DMS153 (cell line): Measurements from ENCODE around the gene CUX1.
"Not testable (repeated sequence)": the region's sequence is repeated elsewhere in the genome, so short reads cannot be mapped to it uniquely, and the experiment has no call there.

ENCODE experiments used
- DNase-seq: peaks from one replicate; lab custom pipeline; 2025; lab: John Stamatoyannopoulos, UW

The CUX1 gene

DNA sequence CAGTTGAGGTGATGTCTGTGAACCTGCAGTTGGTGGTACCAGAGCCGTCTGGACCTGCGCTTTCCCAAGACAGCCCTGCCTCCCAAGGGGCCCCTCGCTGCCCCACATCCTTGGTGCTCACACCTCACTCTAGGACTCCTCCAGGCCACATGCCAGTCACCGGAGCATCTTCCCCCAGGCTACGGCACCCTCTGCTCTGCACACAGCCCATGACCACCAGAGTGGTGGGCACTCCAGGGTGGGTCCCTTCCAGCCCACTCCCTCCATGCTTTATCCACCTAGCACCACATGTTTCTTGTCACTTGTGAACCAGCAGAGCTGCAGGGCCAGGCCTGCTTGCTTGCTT is 285.6 kb downstream of the CUX1 start:
- DNase-seq = no peak

GRCh38 chr7:102104245-102104644 is 286.8 kb downstream of the CUX1 start:
- DNase-seq = no peak

GRCh38 chr7:102106625-102107024 is 289.2 kb downstream of the CUX1 start:
- DNase-seq = no peak

- DNase-seq = no peak
These were observed 290.2 kb downstream of the CUX1 start for GRCh38 chr7:102107474-102108104.

DNA sequence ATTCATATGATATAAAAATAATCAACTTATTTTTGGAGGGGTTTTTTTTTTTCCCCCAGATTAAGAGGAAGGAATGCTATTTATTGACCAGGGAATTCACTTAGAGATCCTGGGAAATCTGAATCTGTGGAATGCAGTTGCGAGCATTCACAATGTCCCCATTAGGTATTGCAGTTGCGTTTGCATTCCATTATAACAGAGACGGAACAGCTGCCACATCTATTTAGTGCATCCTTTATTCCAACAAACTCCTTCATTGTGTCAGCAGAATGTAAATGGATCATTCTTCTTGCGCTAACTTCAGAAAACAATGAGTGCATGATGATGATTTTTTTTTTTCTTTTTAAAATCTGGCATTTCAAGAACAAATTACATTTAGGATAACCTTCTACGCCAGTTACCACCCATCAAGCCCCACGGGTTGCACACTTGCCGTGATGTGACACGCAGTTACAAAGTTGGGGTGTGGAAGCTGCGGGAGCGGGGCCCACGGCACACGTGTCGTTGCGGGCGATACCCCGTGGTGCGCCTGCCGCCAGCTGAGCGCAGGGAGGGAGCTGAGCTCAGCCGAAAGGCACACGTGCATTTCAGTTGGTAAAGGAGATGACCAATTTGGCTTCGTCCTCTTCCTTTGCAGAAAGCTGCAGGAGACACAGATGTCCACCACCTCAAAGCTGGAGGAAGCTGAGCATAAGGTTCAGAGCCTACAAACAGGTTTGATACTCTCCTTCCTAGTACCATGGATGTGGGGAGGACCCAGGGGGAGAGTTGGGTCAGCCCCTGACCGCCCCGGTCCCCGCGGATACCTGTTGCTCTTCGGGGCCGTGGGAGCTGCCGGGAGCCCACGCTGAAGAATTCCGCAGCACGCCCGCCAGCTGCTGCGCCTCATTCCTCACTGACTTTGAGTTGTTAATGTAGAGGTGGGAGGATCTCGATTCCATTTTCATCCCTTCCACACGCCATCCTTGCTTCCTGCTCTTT is 293.9 kb downstream of the CUX1 start:
- no peak for DNase-seq

DNA sequence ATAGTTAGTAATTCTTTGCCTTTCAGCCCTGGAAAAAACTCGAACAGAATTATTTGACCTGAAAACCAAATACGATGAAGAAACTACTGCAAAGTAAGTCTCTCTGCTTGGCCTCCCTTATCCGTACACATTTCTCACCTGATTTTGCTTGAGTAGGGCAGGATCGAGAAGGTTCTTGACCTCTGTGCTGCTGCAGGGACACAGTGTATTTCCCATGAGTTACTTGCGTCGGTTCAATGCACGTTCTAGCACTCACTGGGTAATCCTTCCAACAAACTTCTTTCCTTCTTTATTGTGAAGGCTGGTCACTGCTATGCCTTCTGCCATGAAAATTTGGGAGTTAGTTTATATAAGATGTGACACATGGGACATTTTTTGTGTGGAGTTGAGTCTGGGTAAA is 297.8 kb downstream of the CUX1 start:
- DNase-seq = no peak

- DNase-seq = no peak
These were observed 298.5 kb downstream of the CUX1 start for GRCh38 chr7:102115931-102116330.

- DNase-seq = no peak
These were observed 300.3 kb downstream of the CUX1 start for GRCh38 chr7:102117743-102118142.

GRCh38 chr7:102119213-102119651 is 301.8 kb downstream of the CUX1 start:
- DNase-seq = no peak

DNA sequence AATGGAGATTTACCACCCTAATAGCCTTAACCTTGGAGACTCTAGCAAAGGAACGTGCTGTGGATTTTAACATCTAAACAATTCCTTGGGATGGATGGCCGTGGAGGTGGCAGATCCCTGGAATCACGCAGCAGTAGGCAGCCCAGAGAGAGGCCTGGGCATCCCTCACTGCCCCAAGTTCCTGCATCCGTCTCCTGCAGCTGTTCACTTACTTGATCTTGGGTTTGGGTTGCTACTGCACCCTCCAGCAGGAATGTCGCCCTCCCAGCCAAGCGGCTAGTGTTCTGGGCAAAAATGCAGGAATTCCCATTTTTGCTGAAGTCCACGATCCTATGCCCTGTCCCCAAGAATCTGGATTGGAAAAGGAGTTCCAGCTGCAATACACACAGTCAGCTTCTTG is 302.5 kb downstream of the CUX1 start:
- no peak for DNase-seq

- no peak for DNase-seq
These were observed 303.3 kb downstream of the CUX1 start for GRCh38 chr7:102120666-102121195.

GRCh38 chr7:102122026-102122425 is 304.6 kb downstream of the CUX1 start:
- no peak for DNase-seq

DNA sequence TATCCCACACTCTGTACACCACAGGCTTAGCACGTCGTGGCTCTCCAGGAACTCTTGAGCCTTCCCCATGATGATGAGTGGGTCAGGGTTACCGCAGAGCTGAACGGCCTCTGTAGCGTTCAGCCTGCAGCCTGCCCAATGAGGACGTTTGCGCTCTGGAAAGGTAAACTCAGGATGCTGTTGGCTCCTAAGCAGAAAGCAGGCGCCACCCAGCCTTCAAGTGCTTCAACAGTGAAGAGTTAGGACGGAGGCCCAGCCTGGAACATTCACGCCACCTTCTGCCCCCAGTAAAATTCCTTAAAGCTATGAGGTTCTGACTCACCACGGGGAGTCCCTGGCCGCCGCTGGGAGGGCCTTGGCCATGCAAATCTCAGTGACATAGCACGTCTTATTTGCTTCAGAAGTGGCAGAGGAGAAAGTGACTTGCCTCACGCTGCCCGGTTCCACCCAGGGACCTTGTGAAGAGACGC is 307.7 kb downstream of the CUX1 start:
- DNase-seq = no peak

DNA sequence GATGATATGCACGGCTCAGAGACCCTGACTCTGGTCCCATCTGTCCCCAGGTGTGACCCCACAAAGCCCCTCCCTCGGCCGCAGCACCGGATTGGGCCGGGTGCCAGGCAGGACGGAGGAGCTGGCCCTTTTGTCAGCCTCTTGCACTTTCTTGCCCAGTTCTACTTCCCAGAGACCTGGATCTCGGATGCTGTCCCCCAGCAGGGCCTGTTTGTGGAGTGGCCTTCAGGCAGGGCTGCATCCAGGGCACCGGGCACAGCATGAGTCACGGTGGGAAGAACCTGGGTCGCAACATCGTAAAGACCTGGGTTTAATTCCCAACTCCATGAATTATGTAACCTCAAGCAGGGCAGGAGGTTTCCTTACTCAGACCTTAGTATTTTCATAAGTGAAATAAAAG is 310.9 kb downstream of the CUX1 start:
- DNase-seq = no peak

DNA sequence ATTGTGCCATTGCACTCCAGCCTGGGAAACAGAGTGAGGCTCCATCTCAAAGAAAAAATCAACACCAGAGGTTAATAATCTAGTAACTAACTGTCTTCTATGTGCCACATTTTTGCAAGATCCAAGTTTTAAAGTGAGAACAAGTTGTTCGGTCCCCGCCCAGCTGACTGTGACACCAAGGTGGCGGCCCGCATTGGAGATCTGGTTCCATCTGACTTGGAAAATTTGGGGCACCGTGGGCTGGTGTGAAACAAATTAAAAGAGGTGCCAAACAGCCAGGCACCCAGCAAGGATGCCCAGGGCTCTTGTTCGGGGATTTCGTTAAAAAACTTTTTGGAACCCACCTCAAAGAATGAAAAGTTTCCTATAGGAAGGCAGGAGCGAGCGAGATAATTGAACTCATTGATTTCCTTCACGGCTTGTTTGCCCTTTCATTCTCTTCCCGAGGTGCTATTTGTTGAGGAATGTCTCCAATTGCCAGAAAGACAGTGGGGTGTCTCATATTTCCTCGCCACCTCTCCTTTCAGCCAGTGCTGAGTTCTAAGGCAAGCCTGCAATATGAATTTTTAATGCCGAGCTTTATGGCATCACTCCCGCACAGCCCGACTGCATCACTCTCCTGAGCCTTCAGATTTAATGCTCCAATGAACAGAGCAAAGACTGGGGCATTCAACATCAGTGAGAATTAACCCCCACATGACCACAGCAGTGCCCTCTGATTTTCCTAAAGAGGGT is 312.4 kb downstream of the CUX1 start:
- no peak for DNase-seq

DNA sequence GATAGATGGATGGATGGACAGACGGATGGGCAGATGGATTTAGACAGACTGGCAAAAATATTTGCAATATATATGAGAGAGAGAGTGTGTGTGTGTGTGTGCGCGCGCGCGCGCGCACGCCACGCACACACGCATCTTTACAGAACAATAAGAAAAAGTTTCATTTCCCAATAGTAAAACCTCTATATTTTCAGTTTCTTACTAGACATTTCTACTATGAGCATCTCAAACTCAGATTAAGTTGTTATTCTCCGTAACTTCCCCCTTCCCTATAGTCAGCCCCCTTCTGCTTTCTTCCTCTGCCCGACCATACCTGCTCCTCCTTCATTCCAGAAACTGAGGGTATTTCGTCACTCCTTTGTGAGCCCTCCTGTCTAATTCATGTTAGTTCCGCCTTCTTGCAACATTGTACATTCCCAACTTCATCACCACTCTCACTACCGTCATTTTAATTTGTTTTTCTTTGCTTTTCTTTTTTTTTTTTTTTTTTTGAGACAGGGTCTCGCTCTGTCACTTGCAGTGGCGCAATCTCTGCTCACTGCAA is 314.9 kb downstream of the CUX1 start:
- no peak for DNase-seq

DNA sequence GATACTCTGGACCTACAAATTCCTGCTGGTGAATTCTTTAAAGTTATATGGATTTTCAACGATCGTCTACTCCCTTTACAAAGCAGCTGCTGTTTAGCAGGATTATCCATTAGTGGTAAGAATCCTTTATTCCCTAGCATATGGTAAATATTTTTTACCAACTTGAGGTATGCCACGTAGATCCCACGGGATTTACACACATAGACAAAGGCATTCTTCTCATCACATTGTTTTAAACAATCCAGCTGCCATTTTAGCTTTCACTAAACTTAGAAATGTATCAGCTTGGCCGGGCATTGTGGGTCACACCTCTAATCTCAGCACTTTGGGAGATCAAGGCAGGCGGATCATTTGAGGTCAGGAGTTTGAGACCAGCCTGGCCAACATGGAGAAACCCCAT is 321.2 kb downstream of the CUX1 start:
- no peak for DNase-seq

DNA sequence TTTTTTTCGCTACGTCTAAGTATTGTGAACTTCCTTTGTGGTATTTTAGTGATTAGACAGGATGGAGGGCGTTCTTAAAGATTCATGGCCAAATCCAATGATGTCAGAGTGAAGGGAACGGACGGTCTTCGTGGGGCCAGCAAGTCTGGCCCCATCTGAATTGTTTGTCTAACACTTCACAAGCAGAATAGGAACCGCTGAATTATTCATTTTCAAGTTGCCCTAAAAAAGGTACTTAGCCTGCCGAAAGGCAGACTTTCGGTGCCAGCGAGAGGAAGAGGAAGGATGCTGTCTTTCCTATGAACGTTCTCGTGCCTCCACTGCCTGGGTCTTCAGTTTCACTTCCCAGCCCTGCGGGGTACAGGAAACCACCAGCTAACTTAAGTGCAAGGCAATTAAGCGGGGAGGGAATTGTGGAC is 323.5 kb downstream of the CUX1 start:
- peak; percentile 25 for DNase-seq

GRCh38 chr7:102142433-102142832 is 325.0 kb downstream of the CUX1 start:
- not testable (repeated sequence) for DNase-seq

DNA sequence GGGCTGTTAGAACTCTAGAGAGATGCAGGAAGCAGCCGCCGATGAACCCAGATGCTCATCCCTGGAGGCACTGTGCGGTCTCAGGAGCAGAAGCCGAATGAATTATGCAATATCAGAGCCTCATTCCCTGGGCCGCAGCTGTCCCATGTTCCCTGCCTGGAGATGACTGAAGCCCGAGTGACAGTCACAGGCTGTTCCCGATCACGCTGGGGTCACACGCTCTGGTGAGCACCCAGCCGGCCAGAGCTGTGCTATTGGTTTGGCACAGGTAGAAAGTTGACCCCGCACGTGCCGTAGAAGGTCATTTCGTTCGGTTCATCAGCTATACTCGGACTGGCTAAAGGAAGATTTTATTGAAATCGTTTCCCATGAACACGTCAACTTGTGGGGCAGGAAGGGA is 328.7 kb downstream of the CUX1 start:
- no peak for DNase-seq

GRCh38 chr7:102147008-102147407 is 329.6 kb downstream of the CUX1 start:
- no peak for DNase-seq

DNA sequence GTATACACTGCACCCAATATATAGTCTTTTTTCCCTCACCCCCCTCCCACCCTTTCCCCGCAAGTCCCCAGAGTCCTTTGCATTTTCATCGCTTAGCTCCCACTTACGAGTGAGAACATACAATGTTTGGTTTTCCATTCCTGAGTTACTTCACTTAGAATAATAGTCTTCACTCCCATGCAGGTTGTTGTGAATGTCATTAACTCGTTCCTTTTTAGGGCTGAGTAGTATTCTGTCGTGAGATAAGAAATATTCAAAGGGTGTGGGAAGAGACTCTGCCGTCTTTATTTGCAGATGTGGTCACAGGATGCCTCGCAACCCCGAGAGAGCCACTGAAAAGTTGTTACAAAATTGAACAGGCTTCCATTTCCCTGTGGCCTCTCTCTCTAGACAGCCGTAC is 331.4 kb downstream of the CUX1 start:
- no peak for DNase-seq
